Ectodermal cell (in vitro differentiated cells): ENCODE data around the gene RIC1.
A peak's percentile ranks its signal among the peaks of the same experiment; 100 is the strongest.
"Not testable (repeated sequence)": the region's sequence is repeated elsewhere in the genome, so short reads cannot be mapped to it uniquely, and the experiment has no call there.

Experiments used
- H3K27ac ChIP-seq: 2 replicates; pipeline ENCODE4 v1.7.0; 2013; ENCODE audit warnings: mild to moderate bottlenecking, low read depth, low read length; ENCODE audit not compliant: insufficient read depth, poor library complexity, severe bottlenecking
- H3K27me3 ChIP-seq: 2 replicates; pipeline ENCODE4 v1.7.0; 2013; ENCODE audit warnings: mild to moderate bottlenecking, low read length; ENCODE audit not compliant: insufficient read depth, control insufficient read depth, poor library complexity, severe bottlenecking
- H3K36me3 ChIP-seq: one replicate; pipeline ENCODE4 v1.7.0; 2013; ENCODE audit warnings: low read length; ENCODE audit not compliant: control insufficient read depth, insufficient read depth
- H3K4me1 ChIP-seq: one replicate; pipeline ENCODE4 v1.7.0; 2013; ENCODE audit warnings: low read length; ENCODE audit not compliant: control insufficient read depth, insufficient read depth
- H3K4me3 ChIP-seq: 2 replicates; pipeline ENCODE4 v1.7.0; 2013; ENCODE audit warnings: low read depth, low read length, control low read depth; ENCODE audit not compliant: insufficient read depth
- H3K9me3 ChIP-seq: 2 replicates; pipeline ENCODE4 v1.7.0; 2013; ENCODE audit warnings: mild to moderate bottlenecking, low read length, moderate library complexity; ENCODE audit not compliant: control insufficient read depth
- WGBS, 2 experiments: methylation state at CpG; one replicate each; pipeline ENCODE4 v1.1.7; 2013; ENCODE audit warnings: missing lambda C conversion rate in 2 of 2; 5-methylcytosine and 5-hydroxymethylcytosine counted together

RIC1 gene

DNA sequence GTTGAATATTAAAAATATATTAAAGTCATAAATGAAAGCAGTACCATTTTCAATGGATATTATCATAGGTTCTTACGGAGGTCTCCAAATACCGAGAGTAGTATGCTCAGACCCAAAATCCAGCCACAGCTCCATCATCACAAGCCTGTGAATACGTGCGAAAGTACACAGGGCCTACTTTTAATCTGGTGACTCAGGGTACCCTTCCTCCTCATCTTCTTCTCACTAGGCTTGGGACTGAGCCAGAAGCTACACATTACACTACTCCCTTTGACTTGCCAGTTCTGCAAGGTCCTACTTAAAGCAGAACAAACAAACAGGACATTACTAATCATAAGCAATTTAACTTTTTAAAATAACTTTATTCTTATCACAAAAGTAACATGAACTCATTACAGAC, 7.6 kb upstream of the RIC1 start:
- no peak overlapping the region for H3K27ac ChIP-seq
- WGBS, 2 experiments, result 87 to 99% methylated on average over 4 of the region's 4 CpGs
- no peaks in the 10 kb centered on the region for H3K27me3 ChIP-seq
- no peak overlapping the region for H3K4me3 ChIP-seq
- H3K36me3 ChIP-seq, result no peaks in the 10 kb centered on the region
- no peaks in the 10 kb centered on the region for H3K9me3 ChIP-seq
- no peaks in the 10 kb centered on the region for H3K4me1 ChIP-seq

- H3K27ac ChIP-seq, result no peak overlapping the region
- no peak overlapping the region for H3K4me3 ChIP-seq
- WGBS, 2 experiments, result 91 to 92% methylated on average over 3 of the region's 3 CpGs
- no peaks in the 10 kb centered on the region for H3K4me1 ChIP-seq
- no peaks in the 10 kb centered on the region for H3K9me3 ChIP-seq
- H3K27me3 ChIP-seq, result no peaks in the 10 kb centered on the region
- no peaks in the 10 kb centered on the region for H3K36me3 ChIP-seq
Measured at GRCh38 chr9:5622016-5622415, 6.9 kb upstream of the RIC1 start.

GRCh38 chr9:5624655-5625054, 4.3 kb upstream of the RIC1 start:
- Histone ChIP-seq H3K4me3 (no peak overlapping the region), H3K27me3 (no peaks in the 10 kb centered on the region), H3K4me1 (peaks cover 5% of the 10 kb centered on the region), H3K27ac (no peak overlapping the region), H3K36me3 (no peaks in the 10 kb centered on the region), H3K9me3 (no peaks in the 10 kb centered on the region)
- 93 to 100% methylated on average over 2 of the region's 2 CpGs for WGBS, 2 experiments

DNA sequence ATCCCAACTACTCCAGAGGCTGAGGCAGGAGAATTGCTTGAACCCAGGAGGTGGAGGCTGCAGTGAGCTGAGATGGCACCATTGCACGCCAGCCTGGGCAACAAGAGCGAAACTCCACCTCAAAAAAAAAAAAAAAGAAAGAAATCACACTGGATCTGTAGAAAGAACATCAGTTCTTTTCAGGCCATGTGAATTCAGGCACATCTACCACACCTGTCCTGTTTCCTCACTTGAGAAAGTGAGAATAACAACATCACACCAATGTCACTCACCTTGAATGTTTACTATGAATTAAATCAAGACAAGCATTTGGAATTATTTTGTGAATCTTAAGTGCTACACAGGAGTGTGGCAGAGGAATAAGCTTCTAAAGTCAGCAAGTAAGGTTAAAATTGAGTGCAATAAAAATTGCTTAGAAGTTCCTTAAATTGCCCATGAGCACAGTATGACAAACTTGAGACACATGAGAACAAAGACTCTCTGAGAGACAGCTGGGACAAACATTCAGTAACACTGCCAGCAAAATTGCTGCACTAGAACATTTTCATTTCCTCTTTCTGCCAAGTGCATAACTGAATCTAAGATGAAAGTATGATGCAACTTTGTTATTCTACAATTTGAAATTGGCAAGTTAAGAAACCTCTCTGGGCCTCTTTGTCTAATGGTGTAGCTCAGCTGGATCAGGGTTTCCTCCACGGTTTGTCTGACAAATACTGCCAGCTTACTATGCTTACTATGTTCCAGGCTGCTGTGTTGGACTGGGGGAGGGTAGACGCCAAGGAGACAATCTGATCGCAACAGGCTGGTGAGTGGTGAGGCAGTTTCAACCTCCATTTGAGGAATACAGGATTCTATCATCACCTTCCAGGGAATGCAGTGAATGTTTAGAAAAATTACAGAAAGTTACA, 1.9 kb upstream of the RIC1 start:
- Histone ChIP-seq H3K9me3 (no peaks in the 10 kb centered on the region), H3K27me3 (no peaks in the 10 kb centered on the region), H3K4me1 (peaks cover 10% of the 10 kb centered on the region), H3K4me3 (no peak overlapping the region), H3K36me3 (no peaks in the 10 kb centered on the region), H3K27ac (no peak overlapping the region)
- 84 to 95% methylated on average over 5 of the region's 5 CpGs for WGBS, 2 experiments

DNA sequence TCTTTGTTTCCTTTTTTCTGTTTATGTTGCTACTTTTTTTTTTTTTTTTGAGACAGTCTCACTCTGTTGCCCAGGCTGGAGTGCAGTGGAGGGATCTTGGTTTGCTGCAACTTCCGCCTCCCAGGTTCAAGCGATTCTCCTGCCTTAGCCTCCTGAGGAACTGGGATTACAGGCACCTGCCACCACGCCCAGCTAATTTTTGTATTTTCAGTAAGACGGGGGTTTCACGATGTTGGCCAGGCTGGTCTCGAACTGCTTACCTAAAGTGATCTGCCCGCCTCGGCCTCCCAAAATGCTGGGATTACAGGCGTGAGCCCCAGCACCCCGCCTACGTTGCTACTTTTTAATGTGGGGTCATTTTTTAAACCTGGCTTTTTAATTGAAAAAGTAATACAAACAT, 1.2 kb upstream of the RIC1 start:
- 85 to 91% methylated on average over 11 of the region's 11 CpGs for WGBS, 2 experiments
- not testable (repeated sequence) for H3K4me1 ChIP-seq, H3K9me3 ChIP-seq, H3K27me3 ChIP-seq, H3K36me3 ChIP-seq, H3K27ac ChIP-seq
- peak overlapping the region; percentile 95 for H3K4me3 ChIP-seq

DNA sequence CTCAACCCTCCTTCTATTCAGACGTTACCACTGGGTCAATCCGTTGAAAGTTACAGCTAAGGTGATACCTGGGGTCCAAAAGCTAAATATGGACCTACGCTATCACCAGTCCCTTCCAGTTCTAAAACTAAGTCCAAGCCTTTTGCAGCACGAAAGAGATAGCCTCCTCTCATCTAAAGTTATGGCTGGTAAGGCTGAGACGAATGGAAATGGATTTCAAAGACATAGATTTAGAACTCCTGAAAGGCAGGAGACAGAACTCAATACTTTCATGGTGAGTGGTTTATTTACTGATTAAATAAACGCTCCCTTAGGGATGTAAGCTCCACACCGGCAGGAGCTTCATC, 751 bp upstream of the RIC1 start:
- Histone ChIP-seq H3K4me1 (peaks cover 10% of the 10 kb centered on the region), H3K4me3 (peak overlapping the region; percentile 95), H3K36me3 (no peaks in the 10 kb centered on the region), H3K27ac (peak overlapping the region; percentile 53), H3K27me3 (no peaks in the 10 kb centered on the region), H3K9me3 (no peaks in the 10 kb centered on the region)
- WGBS, 2 experiments, result 14 to 15% methylated on average over 7 of the region's 7 CpGs

GRCh38 chr9:5629312-5630080, 589 bp downstream of the RIC1 start:
- WGBS, 2 experiments, result 0% methylated on average over 56 of the region's 56 CpGs
- Histone ChIP-seq H3K4me3 (peak overlapping the region; percentile 95), H3K27me3 (no peaks in the 10 kb centered on the region), H3K9me3 (no peaks in the 10 kb centered on the region), H3K36me3 (no peaks in the 10 kb centered on the region), H3K27ac (peak overlapping the region; percentile 90), H3K4me1 (peaks cover 10% of the 10 kb centered on the region)

GRCh38 chr9:5630081-5630507, 1.2 kb downstream of the RIC1 start:
- Histone ChIP-seq H3K4me1 (peaks cover 10% of the 10 kb centered on the region), H3K9me3 (no peaks in the 10 kb centered on the region), H3K27me3 (no peaks in the 10 kb centered on the region), H3K36me3 (no peaks in the 10 kb centered on the region), H3K4me3 (peak overlapping the region; percentile 95), H3K27ac (no peak overlapping the region)
- WGBS, 2 experiments, result 2 to 3% methylated on average over 6 of the region's 6 CpGs

- H3K9me3 ChIP-seq, result no peaks in the 10 kb centered on the region
- peaks cover 10% of the 10 kb centered on the region for H3K4me1 ChIP-seq
- no peak overlapping the region for H3K4me3 ChIP-seq
- no peak overlapping the region for H3K27ac ChIP-seq
- H3K27me3 ChIP-seq, result no peaks in the 10 kb centered on the region
- 56% methylated on average over 1 of the region's 1 CpG; no CpG with 5 or more reads in 1 of the 2 experiments for WGBS, 2 experiments
- H3K36me3 ChIP-seq, result no peaks in the 10 kb centered on the region
Measured at GRCh38 chr9:5631026-5631425, 2.1 kb downstream of the RIC1 start.

- 85 to 90% methylated on average over 2 to 3 of the region's 3 CpGs for WGBS, 2 experiments
- Histone ChIP-seq H3K27ac (no peak overlapping the region), H3K9me3 (no peaks in the 10 kb centered on the region), H3K36me3 (no peaks in the 10 kb centered on the region), H3K4me3 (no peak overlapping the region), H3K4me1 (peaks cover 10% of the 10 kb centered on the region), H3K27me3 (no peaks in the 10 kb centered on the region)
Measured at GRCh38 chr9:5632540-5632939, 3.6 kb downstream of the RIC1 start.
